B cell (primary cell): ENCODE results near the gene SMC4.

Experiments used
- EZH2 ChIP-seq: IDR thresholded peaks from 2 replicates; pipeline ENCODE4 v1.6.1; 2012; ENCODE audit warnings: borderline replicate concordance, low read depth, mild to moderate bottlenecking, moderate library complexity, low read length; ENCODE audit not compliant: insufficient read depth, poor library complexity, severe bottlenecking
- TF ChIP-seq, protein P1 (sequence below): fragments of 200-600 bp; IDR thresholded peaks from one replicate; pipeline ENCODE4 v1.8.0; 2022; ENCODE audit warnings: antibody characterized with exemption, mild to moderate bottlenecking

GRCh38 chr3:160440687-160441086 lies 41.2 kb downstream of the SMC4 start:
- TF ChIP-seq, protein P1, sequence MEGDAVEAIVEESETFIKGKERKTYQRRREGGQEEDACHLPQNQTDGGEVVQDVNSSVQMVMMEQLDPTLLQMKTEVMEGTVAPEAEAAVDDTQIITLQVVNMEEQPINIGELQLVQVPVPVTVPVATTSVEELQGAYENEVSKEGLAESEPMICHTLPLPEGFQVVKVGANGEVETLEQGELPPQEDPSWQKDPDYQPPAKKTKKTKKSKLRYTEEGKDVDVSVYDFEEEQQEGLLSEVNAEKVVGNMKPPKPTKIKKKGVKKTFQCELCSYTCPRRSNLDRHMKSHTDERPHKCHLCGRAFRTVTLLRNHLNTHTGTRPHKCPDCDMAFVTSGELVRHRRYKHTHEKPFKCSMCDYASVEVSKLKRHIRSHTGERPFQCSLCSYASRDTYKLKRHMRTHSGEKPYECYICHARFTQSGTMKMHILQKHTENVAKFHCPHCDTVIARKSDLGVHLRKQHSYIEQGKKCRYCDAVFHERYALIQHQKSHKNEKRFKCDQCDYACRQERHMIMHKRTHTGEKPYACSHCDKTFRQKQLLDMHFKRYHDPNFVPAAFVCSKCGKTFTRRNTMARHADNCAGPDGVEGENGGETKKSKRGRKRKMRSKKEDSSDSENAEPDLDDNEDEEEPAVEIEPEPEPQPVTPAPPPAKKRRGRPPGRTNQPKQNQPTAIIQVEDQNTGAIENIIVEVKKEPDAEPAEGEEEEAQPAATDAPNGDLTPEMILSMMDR = no peak
- no peak for TF ChIP-seq EZH2
